Panc1 (cell line): ENCODE measurements around the gene MLLT3. TPM values are rescaled to one million over a fixed set of nuclear protein-coding genes. Genes with fewer than 3 reads are reported as not detected.

Source experiments
- ATAC-seq: fragments of 200-7000 bp; cut with Tn5 transposase; 2 replicates; pipeline ENCODE4 v1.9.1; 2020; ENCODE audit warnings: mild to moderate bottlenecking, moderate library complexity
- BruUV-seq: library from RNA; stranded (reverse); fragments of 400-500 nt; replicated peaks from 2 replicates; lab custom pipeline; 2021; lab: Mats Ljungman, UMichigan
- CTCF ChIA-PET: fragments of 300-600 bp; sonication (Branson Sonifier 250); formaldehyde crosslinking; loops from one replicate; lab custom pipeline; 2022; ENCODE audit warnings: antibody characterized with exemption; lab: Charles Lee
- POLR2A ChIA-PET: fragments of 300-600 bp; sonication (Branson Sonifier 250); formaldehyde crosslinking; loops from one replicate; lab custom pipeline; 2022; ENCODE audit warnings: antibody characterized with exemption; lab: Charles Lee
- DNase-seq: peaks from one replicate; pipeline ENCODE4 v3.0.0-alpha.2; 2010; ENCODE audit warnings: low read depth, low spot score
- H3K27ac ChIP-seq: 2 replicates; pipeline ENCODE4 v1.5.1; 2011; ENCODE audit warnings: mild to moderate bottlenecking, low read length, inconsistent platforms
- H3K27me3 ChIP-seq: fragments of 200-500 bp; sonication (Bioruptor generic); 2 replicates; pipeline ENCODE4 v1.6.0; 2014; ENCODE audit warnings: low read length, inconsistent platforms; ENCODE audit not compliant: control insufficient read depth, insufficient read depth
- H3K36me3 ChIP-seq: fragments of 200-500 bp; sonication (Bioruptor generic); 2 replicates; pipeline ENCODE4 v1.5.1; 2014; ENCODE audit warnings: inconsistent platforms, mild to moderate bottlenecking, low read length, moderate library complexity; ENCODE audit not compliant: control insufficient read depth, insufficient read depth
- H3K4me1 ChIP-seq: 2 replicates; pipeline ENCODE4 v1.5.1; 2011; ENCODE audit warnings: inconsistent platforms, mild to moderate bottlenecking, low read length, moderate library complexity; ENCODE audit not compliant: control insufficient read depth, insufficient read depth
- H3K4me3 ChIP-seq, 2 experiments: 2 replicates each; pipeline ENCODE4 v1.5.1; 2011 to 2012; ENCODE audit warnings: low read depth in 2 of 2, low read length in 2 of 2, mild to moderate bottlenecking in 2 of 2, inconsistent platforms in 1 of 2, moderate library complexity in 1 of 2
- H3K9me3 ChIP-seq: fragments of 200-500 bp; sonication (Bioruptor generic); 2 replicates; pipeline ENCODE4 v1.5.1; 2014; ENCODE audit warnings: low read depth, mild to moderate bottlenecking, inconsistent platforms, low read length, moderate library complexity; ENCODE audit not compliant: control insufficient read depth, insufficient read depth
- CTCF ChIP-seq: fragments of 450-650 bp; IDR thresholded peaks from 2 replicates; pipeline ENCODE4 v1.5.1; 2017; ENCODE audit warnings: mild to moderate bottlenecking
- POLR2AphosphoS5 ChIP-seq: IDR thresholded peaks from 2 replicates; pipeline ENCODE4 v1.6.1; 2012; ENCODE audit warnings: mild to moderate bottlenecking, low read depth, low read length, moderate library complexity
- REST ChIP-seq, 2 experiments: IDR thresholded peaks; 2 replicates each; pipeline ENCODE4 v1.6.1; 2011 to 2012; ENCODE audit warnings: low read depth in 2 of 2, control low read depth in 1 of 2, low read length in 1 of 2, mild to moderate bottlenecking in 1 of 2, moderate library complexity in 1 of 2; ENCODE audit not compliant: insufficient read depth in 1 of 2
- SIN3A ChIP-seq: IDR thresholded peaks from 2 replicates; pipeline ENCODE4 v1.6.1; 2012; ENCODE audit warnings: low read depth, mild to moderate bottlenecking, low read length, moderate library complexity, borderline replicate concordance; ENCODE audit not compliant: insufficient read depth
- TCF7L2 ChIP-seq: IDR thresholded peaks from 2 replicates; pipeline ENCODE4 v1.6.1; 2011; ENCODE audit warnings: mild to moderate bottlenecking, low read depth, low read length, inconsistent platforms
- in situ Hi-C: cut with HindIII; loops from 2 replicates; pipeline ENCODE4 v1.10.0; 2016; ENCODE audit warnings: low sequenced_read_pairs, low pct_unique_long_range_greater_than_20kb
- intact Hi-C: fragments of 100-400 bp; cut with micrococcal nuclease; formaldehyde crosslinking; loops from one replicate; pipeline ENCODE4 v1.10.0; 2022; ENCODE audit not compliant: unreplicated experiment
- total RNA-seq: library from RNA; stranded (reverse); gene quantifications from one replicate; pipeline ENCODE4 v1.2.1, GENCODE V29; 2021; ENCODE audit not compliant: unreplicated experiment

The MLLT3 gene
- total RNA-seq, 1 experiment from 2014 or later = 0.49 TPM

- Histone ChIP-seq H3K27me3 (no peaks in the 10 kb centered on the region), H3K27ac (no peak overlapping the region), H3K4me3 (no peak overlapping the region), H3K36me3 (no peaks in the 10 kb centered on the region), H3K9me3 (no peaks in the 10 kb centered on the region), H3K4me1 (no peaks in the 10 kb centered on the region)
- no TSS peak for BruUV-seq
- ATAC-seq (no peak), DNase-seq (no peak)
- ChIA-PET POLR2A (no interaction called here), CTCF (no interaction called here)
- intact Hi-C loops (no loop called here), in situ Hi-C loops (no loop called here)
- TF ChIP-seq SIN3A (no peak), CTCF (no peak), TCF7L2 (no peak), POLR2AphosphoS5 (no peak), REST (IDR thresholded peaks at IDR 0.05; ENCODE audit: insufficient read depth in 1 of 2, low read depth in 2 of 2, low read length in 1 of 2) (no peak)
Measured at GRCh38 chr9:20592673-20593072, 29.6 kb downstream of the MLLT3 start.

GRCh38 chr9:20591223-20591622 is 31.1 kb downstream of the MLLT3 start:
- DNase-seq (no peak), ATAC-seq (no peak)
- POLR2A ChIA-PET = no interaction called here
- TF ChIP-seq REST (IDR thresholded peaks at IDR 0.05; ENCODE audit: insufficient read depth in 1 of 2, low read depth in 2 of 2, low read length in 1 of 2) = no peak
- no peak for TF ChIP-seq SIN3A
- TF ChIP-seq CTCF = no peak
- no peak for TF ChIP-seq TCF7L2
- TF ChIP-seq POLR2AphosphoS5 = no peak
- H3K27me3 ChIP-seq = no peaks in the 10 kb centered on the region
- H3K9me3 ChIP-seq = no peaks in the 10 kb centered on the region
- H3K36me3 ChIP-seq = no peaks in the 10 kb centered on the region
- CTCF ChIA-PET = no interaction called here
- no peaks in the 10 kb centered on the region for H3K4me1 ChIP-seq
- in situ Hi-C loops (no loop called here), intact Hi-C loops (no loop called here)
- no peak overlapping the region for H3K4me3 ChIP-seq
- BruUV-seq = no TSS peak
- H3K27ac ChIP-seq = no peak overlapping the region
